Ureter (tissue), 1 donor: ENCODE measurements around the gene HHIPL1. TPM values are rescaled to one million over a fixed set of nuclear protein-coding genes. Genes with fewer than 3 reads are reported as not detected.

Experiments used
- DNase-seq: peaks from one replicate; pipeline ENCODE4 v3.0.0-alpha.2; 2020; ENCODE audit warnings: low spot score
- total RNA-seq: library from RNA; stranded (reverse); gene quantifications from one replicate; pipeline ENCODE4 v1.2.4, GENCODE V29; 2023
- donor health status: DM: yes; HTN: yes; CAD: no.

The HHIPL1 gene
- total RNA-seq, 1 donor from 2014 or later = 2.4 TPM

DNA sequence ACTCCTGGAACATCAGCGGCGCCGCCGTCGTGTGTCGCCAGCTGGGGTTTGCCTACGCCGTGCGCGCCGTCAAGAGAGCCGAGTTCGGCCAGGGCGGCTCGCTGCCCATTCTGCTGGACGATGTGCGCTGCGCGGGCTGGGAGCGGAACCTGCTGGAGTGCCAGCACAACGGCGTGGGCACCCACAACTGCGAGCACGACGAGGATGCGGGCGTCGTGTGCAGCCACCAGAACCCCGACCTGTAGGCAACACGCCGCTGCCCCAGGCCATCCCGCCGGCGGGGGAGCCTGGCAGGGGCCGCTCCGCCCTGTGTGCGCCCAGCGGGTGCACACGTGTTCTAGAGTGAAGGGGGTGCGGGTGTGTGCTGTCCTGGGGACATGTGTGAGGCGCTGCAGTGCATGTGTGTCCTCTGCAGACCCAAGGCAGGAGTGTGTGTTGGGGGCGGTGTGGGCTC lies 30.5 kb downstream of the HHIPL1 start:
- no peak for DNase-seq

DNA sequence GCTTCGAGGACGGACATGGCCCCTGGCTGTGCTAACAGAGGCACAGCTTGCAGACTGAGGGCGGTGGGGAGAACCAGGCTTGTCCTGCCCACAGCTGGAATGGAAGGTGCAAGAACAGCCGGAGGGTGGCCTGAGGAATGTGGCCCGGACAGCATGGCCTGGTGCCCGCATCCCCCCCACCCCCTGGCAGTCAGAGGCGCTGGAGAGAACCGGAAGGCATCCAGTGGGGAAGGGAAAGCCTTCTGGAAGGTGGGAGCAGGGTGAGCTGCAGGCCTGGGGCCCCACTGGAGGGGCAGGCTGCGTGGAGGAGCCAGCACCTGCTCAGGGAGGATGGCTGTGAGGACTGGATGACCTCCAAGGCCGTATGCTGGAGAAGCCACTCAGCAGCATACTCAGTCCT lies 31.0 kb downstream of the HHIPL1 start:
- no peak for DNase-seq

- DNase-seq = no peak
Observed at GRCh38 chr14:99676657-99677056, 31.7 kb downstream of the HHIPL1 start.

DNA sequence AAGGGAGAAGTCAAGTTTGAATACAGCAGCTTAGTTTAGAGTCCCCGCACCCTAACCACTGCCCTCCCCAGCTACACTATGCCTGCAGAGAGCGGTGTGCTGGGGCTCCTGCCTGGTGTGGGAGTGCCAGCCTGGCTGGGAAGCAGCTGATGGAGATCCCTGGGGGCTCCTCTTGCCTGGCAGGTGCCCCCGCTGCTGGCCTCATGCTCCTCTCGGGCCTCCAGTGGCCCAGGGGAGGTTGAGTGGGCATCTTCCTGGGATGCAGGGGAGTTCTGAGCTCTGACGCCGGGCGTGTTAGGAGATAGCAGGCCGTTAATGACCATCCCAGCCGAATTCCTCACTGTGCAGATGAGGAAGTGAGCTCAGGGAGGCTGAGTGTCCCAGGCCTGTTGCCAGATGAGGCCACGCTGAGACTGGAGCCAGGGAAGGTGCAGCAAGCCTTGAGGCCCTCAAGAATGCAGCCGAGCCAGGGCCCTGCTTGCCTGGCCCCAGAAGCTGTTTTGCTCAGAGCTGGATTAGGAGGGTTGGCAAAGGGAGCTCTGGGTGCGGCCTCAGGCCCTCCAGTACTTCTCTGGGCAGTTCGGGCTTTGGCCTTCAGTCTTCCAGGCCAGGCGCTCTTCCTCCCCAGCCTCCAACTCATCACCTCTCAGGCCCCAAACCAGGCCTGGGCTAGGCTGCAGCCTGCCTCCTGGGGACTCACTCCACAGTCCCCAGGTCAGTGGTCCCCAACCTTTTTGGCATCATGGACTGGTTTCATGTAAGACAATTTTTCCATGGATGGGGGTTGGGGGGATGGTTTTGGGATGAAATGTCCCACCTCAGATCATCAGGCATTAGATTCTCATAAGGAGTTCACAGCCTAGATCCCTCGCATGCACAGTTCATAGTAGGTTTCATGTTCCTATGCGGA lies 32.6 kb downstream of the HHIPL1 start:
- no peak for DNase-seq

DNA sequence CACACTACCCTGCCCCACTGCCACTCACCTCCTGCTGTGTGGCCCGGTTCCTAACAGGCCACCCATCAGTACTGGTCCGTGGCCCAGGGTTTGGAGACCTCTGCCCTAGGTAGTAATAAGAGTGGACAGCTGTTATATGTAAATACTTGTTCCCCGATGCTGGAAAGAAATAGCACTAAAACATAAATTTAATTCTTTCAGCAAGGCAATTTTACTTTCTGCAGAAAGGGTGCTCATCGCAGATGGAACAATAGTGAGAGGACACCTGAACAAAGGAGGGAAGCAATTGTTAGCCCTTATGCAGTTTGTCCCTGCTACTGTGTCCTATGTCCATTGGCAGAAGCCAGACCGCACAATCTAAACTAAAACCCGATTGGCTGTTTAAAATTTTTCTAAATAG lies 33.3 kb downstream of the HHIPL1 start:
- no peak for DNase-seq

DNA sequence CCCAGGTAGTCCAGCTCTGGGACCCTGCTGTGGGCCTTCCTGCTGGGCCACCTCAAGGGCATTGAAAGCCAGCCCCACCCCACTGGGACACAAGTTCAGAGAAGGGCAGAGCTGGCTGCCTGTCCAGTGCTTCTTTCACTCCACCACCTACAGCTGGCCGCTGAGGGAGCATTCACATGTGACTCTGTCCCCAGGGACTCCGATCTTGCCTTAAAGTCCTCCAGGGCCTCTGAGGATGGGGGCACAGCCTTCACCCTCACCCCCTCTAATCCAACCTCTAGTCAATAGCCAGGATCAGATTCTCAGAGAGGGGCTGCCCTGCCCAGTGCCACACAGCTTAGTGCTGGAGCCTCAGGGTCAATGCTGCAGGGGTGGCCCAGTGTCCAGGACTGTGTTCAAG lies 34.2 kb downstream of the HHIPL1 start:
- no peak for DNase-seq

GRCh38 chr14:99679543-99679942 lies 34.6 kb downstream of the HHIPL1 start:
- DNase-seq = no peak

DNA sequence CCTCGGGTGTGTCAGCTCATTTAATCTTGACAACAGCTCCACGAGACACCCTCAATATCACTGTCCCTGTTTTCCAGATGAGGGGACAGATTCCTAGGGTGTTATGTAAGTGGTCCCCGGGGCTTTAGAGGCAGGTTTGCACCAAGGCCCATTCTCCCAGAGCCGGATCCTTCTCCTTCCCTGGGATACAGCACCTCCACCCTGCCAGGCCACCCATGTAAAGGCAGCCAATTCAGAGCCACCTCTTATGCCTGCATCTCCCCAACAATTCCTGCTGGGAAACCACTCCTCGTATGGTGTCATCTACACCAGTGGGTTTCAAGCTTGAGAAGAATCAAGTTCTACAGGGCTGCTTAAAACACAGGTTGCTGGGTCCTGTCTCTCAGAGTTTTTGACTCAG lies 35.1 kb downstream of the HHIPL1 start:
- DNase-seq = no peak

- no peak for DNase-seq
Observed at GRCh38 chr14:99681101-99681831, 36.3 kb downstream of the HHIPL1 start.

DNA sequence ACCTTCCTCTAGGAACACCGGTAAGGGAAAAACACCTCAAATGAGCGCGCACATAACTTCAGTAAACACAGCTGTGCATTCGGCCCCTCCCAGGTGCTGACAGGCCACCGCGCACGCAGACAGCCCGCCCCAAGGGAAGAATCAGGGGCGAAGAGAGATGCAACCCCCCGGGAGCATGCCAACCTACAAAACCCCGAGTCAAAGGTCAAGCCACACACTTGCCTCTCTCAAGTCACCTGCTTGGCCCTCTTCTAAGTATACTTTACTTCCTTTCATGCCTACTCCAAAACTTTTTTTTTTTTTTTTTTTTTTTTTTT lies 36.9 kb downstream of the HHIPL1 start:
- no peak for DNase-seq

DNA sequence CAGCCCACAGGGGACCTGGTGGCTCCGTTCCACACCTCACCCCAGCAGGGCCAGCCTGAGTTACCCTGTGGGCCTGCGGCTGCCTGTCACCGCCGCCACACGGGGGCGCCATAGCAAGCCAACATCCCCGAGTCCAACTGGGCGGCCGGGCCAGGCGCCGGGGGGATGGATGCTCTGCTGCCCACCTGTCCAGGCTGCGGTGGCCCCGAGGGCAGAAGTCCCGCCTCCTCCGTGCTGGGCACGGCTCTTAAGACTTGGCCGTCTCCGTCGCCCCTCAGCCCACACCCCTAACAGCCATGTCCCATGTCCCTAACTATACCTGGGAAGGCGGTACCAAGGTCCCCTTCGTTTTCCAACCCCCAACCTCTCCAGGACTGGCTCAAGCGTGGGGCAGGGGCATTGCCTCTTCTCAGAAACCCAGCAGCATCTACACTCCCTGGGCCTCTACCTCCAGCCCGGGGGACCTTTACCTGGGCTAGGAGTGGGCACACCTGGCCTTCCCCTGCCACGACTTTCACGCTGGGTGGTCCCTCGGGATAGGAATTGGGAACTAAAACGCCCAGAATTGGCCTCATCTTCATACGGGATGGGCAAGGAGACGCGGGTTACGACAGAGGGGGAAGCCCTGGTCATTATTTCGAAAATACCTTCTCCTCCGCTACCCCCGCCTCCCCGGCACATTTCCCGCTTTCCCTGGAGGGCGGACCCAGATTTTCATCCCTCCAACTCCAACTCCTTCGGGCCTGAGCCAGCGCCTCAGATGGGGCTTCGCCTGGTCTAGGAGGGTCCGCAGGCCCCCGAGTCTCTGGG lies 38.1 kb downstream of the HHIPL1 start:
- DNase-seq = peak; percentile 82

GRCh38 chr14:99683619-99684409 lies 38.9 kb downstream of the HHIPL1 start, which contains the start of gene CYP46A1:
CYP46A1 (plus strand) TSS chr14:99684298; CDS start chr14:99684418, 120 bp downstream.
- peak; percentile 100 for DNase-seq

- no peak for DNase-seq
Observed at GRCh38 chr14:99684410-99684934, 39.5 kb downstream of the HHIPL1 start.

GRCh38 chr14:99685151-99685591 lies 40.2 kb downstream of the HHIPL1 start:
- peak; percentile 38 for DNase-seq

GRCh38 chr14:99685596-99685995 lies 40.7 kb downstream of the HHIPL1 start:
- DNase-seq = peak; percentile 24

- peak; percentile 23 for DNase-seq
Observed at GRCh38 chr14:99686557-99687283, 41.8 kb downstream of the HHIPL1 start.

DNA sequence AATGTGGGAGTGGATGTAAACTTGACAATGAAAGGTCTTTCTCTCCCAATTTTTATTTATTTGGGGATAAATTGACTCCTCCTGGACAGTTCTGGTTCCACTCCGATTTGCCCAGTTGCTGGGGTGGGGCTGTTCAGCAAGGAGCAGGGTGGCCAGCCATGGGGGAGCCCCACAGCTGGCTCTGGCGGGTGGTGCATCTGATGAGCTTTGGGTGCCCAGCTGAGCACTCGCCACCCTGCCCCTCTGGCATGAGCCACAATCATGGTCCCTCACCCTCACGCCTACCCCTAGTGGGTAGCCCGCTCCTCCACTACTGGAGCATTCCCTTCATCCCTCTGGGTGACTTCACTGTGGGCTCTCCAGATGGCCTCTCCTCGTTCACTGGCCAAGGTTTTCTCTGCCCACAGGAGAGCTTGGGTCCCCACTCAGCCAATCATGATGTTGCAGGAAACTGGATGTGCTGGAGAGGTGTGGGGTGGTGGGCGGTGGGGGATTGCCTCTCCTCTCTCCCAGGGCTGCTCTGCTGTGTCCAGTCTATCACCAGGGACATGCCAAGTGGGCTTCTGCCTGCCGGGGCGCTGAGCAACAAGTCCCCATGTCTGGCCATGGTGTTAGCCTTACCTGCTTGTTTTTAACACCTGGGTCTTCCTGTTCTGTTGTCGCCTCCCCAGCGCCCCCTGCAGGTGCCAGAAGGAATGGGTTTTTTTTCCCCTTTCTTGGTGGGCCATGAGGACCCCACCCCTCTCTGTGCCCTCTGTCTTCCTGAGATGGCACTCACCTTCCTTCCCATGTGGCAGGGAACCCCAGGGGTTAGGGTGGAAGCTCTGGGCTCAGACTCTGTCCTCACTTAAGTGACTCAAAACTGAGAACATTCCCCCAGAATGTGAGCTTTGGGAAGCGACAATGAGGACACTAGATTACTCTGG lies 42.6 kb downstream of the HHIPL1 start:
- peak; percentile 38 for DNase-seq

DNA sequence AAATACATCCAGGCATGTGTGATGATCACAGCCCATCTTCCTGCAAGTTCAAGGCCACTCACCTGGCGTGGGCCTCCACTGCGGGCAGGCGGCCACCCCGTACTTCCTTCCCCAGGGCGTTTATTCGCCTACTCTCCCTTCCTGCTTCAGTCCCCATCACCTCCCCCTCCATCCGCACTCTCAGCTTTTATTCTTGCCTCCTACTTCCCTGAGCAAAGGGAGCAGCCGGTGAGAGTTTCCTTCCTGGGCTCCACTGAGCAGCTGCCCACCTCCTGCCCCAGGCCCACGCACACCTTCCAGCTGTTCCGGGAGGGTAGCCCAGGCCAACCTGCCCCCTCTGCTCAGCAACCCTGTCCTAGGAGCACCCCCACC lies 43.3 kb downstream of the HHIPL1 start:
- DNase-seq = peak; percentile 40

- DNase-seq = no peak
Observed at GRCh38 chr14:99688629-99689028, 43.7 kb downstream of the HHIPL1 start.
